Measurements from ENCODE around the gene ACKR1. TPM values are rescaled to one million over a fixed set of nuclear protein-coding genes. Genes with fewer than 3 reads are reported as not detected.

ACKR1 gene
- total and polyA plus RNA-seq, 2 of the 13 experiments (the other 11 are each of a cell fraction or from before 2014, with no cell fraction given), result not detected

- Histone ChIP-seq H3K4me2 (ENCODE audit: low read depth, low read length) (no peak overlapping the region), H3K79me2 (ENCODE audit: insufficient read depth, low read length) (no peaks in the 10 kb centered on the region), H3K4me3 (replicated peaks in 1 of 3; ENCODE audit: insufficient read depth in 1 of 3, low read depth in 2 of 3, low read length in 3 of 3) (no peak overlapping the region), H4K20me1 (ENCODE audit: insufficient read depth, low read length) (no peaks in the 10 kb centered on the region), H3K9ac (ENCODE audit: insufficient read depth, low read depth, low read length) (no peak overlapping the region), H2AFZ (ENCODE audit: low read length) (no peak overlapping the region), H3K36me3 (replicated peaks in 1 of 2; ENCODE audit: control insufficient read depth in 1 of 2, insufficient read depth in 2 of 2, low read length in 2 of 2) (no peaks in the 10 kb centered on the region), H3K27ac (ENCODE audit: extremely low read length, insufficient read depth, low read length) (no peak overlapping the region), H3K9me3 (ENCODE audit: low read length) (no peaks in the 10 kb centered on the region), H3K27me3 (ENCODE audit: control insufficient read depth in 1 of 2, insufficient read depth in 2 of 2, low read length in 2 of 2) (no peaks in the 10 kb centered on the region; a peak in 1 of 5 replicates), H3K4me1 (ENCODE audit: insufficient read depth, low read length) (no peaks in the 10 kb centered on the region)
- ATAC-seq, result no peak
- DNase-seq (ENCODE audit: low spot score), result no peak
- TF ChIP-seq TAF1 (CRISPR knock-in tag; IDR thresholded peaks at IDR 0.05) (no peak), FOSL2 (CRISPR knock-in tag; IDR thresholded peaks at IDR 0.05) (no peak), POLR2AphosphoS5 (IDR thresholded peaks at IDR 0.05; ENCODE audit: low read depth, low read length) (no peak), HHEX (CRISPR knock-in tag; IDR thresholded peaks at IDR 0.05) (no peak), IKZF4 (CRISPR knock-in tag; IDR thresholded peaks at IDR 0.05; ENCODE audit: borderline replicate concordance, low read depth, not compliant biosample characterization) (no peak), ZNF143 (CRISPR knock-in tag; IDR thresholded peaks at IDR 0.05) (no peak), IKZF5 (CRISPR knock-in tag; IDR thresholded peaks at IDR 0.05) (no peak), SNAPC4 (CRISPR knock-in tag; IDR thresholded peaks at IDR 0.05) (no peak)
- TF ChIP-seq, protein P1, sequence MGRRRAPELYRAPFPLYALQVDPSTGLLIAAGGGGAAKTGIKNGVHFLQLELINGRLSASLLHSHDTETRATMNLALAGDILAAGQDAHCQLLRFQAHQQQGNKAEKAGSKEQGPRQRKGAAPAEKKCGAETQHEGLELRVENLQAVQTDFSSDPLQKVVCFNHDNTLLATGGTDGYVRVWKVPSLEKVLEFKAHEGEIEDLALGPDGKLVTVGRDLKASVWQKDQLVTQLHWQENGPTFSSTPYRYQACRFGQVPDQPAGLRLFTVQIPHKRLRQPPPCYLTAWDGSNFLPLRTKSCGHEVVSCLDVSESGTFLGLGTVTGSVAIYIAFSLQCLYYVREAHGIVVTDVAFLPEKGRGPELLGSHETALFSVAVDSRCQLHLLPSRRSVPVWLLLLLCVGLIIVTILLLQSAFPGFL (CRISPR knock-in tag; IDR thresholded peaks at IDR 0.05), result no peak
- TF ChIP-seq, protein P2, sequence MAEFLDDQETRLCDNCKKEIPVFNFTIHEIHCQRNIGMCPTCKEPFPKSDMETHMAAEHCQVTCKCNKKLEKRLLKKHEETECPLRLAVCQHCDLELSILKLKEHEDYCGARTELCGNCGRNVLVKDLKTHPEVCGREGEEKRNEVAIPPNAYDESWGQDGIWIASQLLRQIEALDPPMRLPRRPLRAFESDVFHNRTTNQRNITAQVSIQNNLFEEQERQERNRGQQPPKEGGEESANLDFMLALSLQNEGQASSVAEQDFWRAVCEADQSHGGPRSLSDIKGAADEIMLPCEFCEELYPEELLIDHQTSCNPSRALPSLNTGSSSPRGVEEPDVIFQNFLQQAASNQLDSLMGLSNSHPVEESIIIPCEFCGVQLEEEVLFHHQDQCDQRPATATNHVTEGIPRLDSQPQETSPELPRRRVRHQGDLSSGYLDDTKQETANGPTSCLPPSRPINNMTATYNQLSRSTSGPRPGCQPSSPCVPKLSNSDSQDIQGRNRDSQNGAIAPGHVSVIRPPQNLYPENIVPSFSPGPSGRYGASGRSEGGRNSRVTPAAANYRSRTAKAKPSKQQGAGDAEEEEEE (CRISPR knock-in tag; IDR thresholded peaks at IDR 0.05; ENCODE audit: borderline replicate concordance), result no peak
- no TSS peak for BruUV-seq (replicated peaks)
- intact Hi-C loops (cut with micrococcal nuclease; ENCODE audit: unreplicated experiment), result no loop called here
- in situ Hi-C loops (cut with HindIII; ENCODE audit: extremely low pct_ligation_motif_present, low pct_unique_long_range_greater_than_20kb), result no loop called here
- FAIRE-seq, result no peak
- CTCF ChIA-PET (ENCODE audit: low intra/inter-chr PET ratio, low total read pairs), result no interaction called here
- POLR2A ChIA-PET, result no interaction called here
- WGBS (ENCODE audit: low lambda C conversion rate), result 13% methylated on average over 6 of the region's 6 CpGs
These were observed 1.1 kb upstream of the ACKR1 start for GRCh38 chr1:159203610-159204009.

All from HepG2 (cell line).